Activated effector memory CD4-positive, alpha-beta T cell treated with anti-CD3 and anti-CD28 coated beads, Interleukin-2, amount 50 U/mL, for 16 hours (primary cell): ENCODE data around the gene VASN.
"Not testable (repeated sequence)": the region's sequence is repeated elsewhere in the genome, so short reads cannot be mapped to it uniquely, and the experiment has no call there.

Source experiments
- DNase-seq: peaks from one replicate; pipeline ENCODE4 v3.0.0-alpha.2; 2020

VASN gene

GRCh38 chr16:4337540-4338088 lies 34.0 kb upstream of the VASN start:
- no peak for DNase-seq

DNA sequence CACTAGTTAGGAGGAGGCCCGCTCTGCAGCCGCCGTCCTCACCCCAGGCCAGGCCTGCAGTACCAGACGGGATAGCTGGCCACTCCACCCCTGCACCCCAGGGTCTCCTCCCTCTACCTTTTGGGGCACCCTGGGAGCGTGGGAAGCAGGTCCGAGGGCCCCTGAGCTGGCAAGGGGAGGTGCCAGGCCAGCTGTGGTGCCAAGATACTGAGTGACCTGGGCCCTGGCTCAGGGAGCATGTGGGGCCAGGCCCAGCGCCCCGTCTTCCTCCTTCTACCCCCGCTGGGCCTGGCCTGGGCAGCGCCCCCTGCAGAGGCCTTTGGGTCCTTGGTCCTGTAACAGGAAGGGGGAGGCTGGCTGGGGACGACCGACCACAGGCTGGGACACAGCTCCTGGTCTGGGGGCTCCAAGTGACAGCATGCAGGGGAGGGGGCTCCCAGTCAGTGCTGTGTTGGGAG lies 33.5 kb upstream of the VASN start:
- DNase-seq = no peak

DNA sequence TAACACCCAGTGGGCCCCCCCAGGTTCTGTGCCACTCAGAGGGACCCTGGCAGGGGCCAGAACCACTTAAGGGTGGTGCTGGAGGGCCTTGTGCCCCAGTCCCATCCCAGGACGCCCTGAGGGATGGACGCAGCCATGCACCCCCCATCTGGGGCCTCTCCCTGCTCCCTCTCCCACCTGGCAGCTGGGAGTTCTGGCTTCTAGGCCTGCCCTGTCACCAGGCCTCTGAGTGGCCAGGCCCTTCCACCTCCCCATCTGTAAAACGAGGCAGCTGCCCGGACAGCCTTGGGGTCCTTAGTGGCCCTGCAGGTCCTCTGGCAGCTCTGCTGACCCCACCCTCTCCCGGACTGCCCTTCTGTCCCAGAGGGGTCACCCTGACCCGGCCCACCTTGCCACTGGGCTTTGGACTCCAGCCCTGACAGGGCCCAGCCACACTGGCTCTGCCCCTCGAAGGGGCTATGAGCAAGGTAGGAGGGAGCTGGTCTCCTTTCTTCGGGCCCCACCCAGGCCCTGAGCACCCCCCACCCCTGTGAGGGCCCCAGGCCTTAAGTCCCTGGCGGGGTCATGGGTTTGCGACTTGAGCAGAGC lies 32.8 kb upstream of the VASN start:
- DNase-seq = no peak

DNA sequence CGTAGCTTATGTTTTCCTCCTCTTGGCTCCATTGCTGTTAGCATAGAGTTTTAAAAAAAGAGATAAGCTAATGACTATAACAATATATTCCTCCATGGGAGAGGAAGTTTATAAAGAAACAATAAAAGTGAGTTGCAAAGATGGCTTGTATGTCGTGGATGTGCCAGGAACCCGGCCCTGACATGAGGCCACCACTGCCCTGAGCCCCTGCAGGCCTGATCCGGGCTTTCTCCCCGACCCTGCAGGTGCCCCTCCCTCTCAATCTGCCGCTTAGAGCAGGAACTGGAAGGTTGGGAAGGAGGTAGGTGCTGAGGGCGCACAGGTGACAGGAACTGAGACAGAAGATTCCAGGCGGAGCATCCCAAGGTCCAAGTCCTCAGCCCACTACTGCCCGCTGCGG lies 32.2 kb upstream of the VASN start:
- DNase-seq = no peak

DNA sequence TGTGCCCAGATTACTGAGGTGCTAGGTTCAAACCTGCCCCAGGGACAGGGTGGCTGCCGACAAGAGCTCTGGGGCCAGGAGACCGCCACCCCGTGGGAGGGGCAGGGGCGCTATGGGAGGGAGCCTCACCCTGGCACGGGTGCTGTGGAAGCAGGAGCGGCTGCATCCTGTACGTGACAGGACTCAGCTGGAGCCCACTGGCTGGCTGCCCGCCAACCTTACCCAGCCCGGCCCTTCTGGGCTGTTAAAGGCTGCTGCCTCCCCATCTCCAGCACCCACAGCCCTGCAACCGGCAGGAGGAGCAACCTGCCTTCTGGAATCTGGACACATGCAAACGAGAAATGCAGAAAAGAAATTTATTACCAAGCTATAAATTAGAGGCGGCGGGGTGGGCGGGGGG lies 31.7 kb upstream of the VASN start:
- DNase-seq = no peak

- DNase-seq = no peak
Measured at GRCh38 chr16:4340443-4340842, 31.2 kb upstream of the VASN start.

- DNase-seq = no peak
Measured at GRCh38 chr16:4341250-4341649, 30.4 kb upstream of the VASN start.

DNA sequence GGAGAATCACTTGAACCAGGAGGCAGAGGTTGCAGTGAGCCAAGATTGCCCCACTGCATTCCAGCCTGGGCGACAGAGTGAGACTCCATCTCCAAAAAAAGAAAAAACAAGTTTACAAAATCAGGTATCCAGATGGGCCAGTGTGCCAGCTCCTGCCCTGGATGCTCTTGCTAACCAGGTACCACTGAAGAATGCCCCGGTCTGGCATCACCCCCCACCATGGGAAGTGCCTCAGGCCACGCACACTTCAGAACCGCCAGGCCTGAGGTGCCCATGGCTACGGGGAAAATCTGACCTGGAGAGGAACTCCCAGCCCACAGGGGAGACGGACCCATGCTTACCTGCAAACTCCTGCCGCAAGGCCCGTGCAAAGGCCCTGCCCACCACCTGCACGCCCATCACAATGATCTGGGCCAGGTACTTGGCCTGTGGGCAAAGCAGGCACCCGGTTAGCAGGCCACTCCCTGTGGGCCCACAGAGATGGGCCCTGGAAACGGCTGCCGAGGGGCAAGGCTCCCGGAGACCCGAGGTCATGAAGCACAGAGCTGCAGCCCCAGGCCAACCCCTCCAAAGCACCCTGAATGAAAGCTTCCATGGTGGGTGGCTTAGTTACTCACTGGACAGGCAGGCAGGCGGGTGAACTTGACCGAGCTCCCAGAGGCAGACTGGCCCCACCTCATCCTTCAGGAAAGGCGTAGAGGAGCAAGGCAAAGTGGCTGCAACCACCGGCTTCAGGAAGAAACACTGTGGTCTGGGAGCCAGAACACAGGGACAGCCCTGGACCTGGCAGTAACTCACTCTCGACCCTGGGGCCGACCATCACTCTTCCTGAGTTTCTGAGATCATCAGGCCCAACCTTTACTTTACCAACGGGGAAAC lies 28.5 kb upstream of the VASN start:
- DNase-seq = no peak

DNA sequence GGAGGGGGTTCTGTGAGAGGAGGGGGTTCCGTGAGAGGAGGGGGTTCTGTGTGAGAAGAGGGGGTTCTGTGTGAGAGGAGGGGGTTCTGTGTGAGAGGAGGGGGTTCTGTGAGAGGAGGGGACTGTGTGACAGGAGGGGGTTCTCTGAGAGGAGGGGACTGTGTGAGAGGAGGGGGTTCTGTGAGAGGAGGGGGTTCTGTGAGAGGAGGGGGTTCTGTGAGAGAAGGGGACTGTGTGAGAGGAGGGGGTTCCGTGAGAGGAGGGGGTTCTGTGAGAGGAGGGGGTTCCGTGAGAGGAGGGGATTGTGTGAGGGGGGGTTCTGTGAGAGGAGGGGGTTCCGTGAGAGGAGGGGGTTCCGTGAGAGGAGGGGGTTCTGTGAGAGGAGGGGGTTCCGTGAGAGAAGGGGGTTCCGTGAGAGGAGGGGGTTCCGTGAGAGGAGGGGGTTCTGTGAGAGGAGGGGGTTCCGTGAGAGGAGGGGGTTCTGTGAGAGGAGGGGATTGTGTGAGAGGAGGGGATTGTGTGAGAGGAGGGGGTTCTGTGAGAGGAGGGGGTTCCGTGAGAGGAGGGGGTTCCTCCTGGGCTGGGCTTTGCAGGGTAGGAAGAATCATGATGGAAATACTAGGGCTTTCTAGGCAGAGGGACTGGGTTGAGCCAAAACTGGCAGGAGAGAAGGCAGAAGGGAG lies 27.2 kb upstream of the VASN start:
- DNase-seq = not testable (repeated sequence)

DNA sequence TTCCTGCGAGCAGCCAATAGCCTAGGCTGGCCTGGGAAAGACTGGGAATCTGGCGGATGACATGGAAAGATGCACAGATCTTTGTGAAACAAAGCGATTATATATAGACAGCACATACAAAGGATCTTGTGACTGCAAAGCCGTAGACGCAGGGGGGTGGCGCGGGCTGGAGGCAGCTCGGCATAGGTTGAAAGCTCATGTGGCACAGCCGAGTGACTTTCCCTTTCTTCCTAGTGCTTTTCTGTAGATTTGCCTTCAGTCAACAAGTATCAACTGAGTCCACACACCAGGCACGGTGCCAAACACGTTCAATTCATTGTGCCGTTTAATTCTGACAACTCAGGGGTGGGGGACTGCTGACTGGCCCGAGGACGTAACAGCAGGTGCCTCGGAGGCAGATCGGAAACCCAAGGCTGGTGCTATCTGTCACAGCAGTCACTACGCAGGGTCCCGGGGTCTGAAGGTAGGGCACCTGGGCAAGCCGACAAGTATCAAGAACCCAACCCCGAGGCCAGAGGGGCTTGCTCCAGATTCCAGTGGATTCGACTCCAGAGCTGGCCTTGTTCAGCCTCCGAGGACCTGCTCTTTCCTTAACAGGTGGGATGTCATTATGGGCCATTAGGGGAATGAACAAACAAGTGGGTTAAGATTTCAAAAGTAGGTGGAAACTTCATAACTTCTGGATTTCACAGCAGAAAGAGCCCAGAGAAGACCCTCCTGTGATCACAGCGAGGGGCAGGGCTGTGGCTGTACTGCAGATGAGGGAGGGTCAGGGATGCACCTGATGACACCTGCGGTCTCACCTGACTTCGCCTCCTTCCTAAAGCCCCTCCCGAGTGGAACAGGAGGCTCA lies 26.4 kb upstream of the VASN start:
- DNase-seq = no peak

DNA sequence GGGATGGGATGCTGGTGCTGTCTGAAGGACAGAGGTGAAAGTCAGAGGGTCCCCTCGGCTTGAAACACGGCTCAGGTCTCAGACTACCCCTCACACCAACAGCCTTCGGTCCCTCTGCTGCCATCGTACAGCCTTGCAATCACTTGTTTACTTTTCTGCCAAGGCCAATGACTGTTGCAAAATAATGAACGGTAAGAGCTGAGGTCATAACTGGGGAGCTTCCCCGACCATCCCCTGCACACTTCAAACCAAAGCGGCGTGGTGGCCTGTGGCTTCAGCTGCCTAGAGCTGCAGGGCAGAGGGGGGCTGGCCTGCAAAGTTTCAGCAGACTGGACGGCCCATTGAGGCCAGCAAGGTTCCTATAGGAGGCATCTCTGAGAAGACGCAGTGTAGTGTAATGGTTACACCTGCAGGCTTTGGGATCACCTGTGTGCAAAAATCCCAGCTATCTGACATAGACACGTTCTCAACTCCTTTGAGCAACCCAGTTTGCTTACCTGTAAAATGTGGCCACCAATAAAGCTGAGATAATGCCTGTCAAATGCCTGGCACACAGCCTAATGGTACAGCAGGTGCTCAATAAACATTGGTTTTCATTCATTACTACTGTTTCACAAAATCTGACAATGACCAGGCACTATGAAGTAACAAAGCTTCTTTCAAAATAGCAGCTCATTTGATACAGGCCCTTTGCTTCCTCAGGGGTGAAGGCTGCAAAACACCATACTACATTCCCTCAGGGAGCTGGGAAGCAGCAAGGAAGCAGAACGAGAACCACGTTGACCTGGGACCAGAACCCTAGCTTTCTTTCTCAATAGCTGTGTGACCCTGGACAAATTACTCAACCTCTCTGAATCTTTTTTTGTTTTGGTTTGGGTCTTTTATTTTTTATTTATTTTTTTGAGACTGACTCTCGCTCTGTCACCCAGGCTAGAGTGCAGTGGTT lies 25.5 kb upstream of the VASN start:
- no peak for DNase-seq

- DNase-seq = no peak
Measured at GRCh38 chr16:4347010-4347409, 24.6 kb upstream of the VASN start.

- no peak for DNase-seq
Measured at GRCh38 chr16:4347765-4348509, 23.7 kb upstream of the VASN start.

DNA sequence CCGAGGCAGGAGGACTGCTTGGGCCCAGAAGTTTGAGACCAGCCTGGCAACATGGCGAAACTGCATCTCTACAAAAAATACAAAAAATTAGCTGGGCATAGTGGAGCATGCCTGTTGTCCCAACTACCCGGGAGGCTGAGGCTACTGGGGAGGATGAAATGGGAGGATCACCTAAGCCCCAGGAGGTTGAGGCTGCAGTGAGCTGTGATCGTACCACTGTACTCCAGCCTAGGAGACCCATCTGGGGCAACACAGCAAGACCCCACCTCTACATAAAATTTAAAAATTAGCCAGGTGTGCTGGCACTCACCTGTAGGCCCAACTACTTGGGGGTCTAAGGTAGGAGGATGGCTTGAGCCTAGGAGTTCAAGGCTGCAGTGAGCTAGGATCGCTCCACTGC lies 22.3 kb upstream of the VASN start:
- no peak for DNase-seq

- no peak for DNase-seq
Measured at GRCh38 chr16:4350365-4350786, 21.3 kb upstream of the VASN start.

DNA sequence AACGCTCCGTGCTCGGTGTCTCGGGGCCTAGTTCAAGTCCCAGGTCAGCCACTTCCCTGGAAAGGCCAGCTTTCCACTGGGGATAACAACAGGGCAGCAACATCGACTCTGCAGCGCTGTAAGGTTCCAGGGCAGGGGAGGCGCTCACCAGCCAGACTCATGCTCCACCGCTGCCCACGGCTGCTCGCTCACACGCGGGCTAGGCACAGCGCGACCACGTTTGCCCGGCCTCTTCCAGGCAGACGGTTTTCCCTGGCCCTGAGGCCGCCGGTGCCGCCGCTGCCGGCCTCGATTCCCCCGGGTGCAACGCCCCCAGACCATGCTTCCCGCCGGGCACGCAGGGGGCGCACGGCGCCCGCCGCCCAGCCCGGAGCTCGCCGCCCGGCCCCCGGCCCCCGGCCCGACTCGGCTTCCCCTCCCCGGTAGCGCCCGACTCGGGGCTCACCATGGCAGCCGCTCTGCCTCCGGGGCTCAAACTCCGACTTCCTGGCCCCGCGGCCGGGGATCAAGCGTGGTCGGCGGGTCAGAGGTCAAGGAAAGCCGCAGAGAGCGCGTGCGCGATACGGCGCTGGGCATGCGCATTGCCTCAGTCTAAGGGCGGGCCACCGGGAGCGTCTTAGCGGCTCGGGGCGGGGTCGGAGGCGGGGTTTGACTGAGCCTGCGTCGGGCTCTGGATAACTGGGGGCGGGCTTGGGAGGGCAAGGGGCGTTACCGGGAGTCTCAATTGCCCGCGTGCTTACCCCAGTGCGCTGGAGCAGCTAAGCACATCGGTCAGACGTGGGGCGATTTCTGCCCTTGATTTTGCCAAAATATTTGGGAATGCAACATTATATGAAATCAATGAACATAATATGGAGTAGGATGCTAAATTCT lies 20.6 kb upstream of the VASN start, which contains the start of gene PAM16:
PAM16 (minus strand) TSS at position 535 of the 873 bp plus-strand sequence; CDS start at position 448, 87 bp downstream.
- DNase-seq = peak; percentile 99

- DNase-seq = no peak
Measured at GRCh38 chr16:4351880-4352279, 19.8 kb upstream of the VASN start.

DNA sequence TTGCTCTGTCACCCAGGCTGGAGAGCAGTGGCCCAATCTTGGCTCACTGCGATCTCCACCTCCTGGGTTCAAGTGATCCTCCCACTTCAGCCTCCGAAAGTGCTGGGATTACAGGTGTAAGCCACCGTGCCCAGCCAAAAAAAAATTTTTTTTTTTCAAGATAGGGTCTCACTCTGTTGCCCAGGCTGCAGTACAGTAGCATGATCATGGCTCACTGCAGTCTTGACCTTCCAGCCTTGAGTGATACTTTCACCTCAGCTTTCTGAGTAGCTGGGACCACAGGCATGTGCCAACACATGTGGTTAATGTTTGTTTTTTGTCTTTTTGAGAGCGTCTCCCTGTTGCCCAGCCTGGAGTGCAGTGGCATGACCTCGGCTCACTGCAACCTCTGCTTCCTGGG lies 18.8 kb upstream of the VASN start:
- no peak for DNase-seq

DNA sequence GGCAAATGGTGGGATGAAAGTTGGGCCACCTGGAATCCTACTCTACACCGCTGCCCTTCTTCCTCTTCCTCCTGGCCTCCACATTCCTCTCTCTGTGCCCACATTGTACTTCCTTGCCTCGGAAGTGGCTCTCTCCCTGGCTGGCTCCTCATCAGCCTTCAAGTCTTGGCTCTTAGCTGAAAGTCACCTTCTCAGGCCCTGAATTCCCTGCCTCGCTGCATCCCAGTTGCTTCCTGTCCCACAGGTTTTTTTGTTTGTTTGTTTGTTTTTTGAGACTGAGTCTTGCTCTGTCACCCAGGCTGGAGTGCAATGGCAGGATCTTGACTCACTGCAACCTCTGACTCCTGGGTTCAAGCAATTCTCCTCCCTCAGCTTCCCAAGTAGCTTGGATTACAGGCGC lies 18.0 kb upstream of the VASN start:
- no peak for DNase-seq
